ENCODE data around the gene PNO1.

PNO1 gene

DNA sequence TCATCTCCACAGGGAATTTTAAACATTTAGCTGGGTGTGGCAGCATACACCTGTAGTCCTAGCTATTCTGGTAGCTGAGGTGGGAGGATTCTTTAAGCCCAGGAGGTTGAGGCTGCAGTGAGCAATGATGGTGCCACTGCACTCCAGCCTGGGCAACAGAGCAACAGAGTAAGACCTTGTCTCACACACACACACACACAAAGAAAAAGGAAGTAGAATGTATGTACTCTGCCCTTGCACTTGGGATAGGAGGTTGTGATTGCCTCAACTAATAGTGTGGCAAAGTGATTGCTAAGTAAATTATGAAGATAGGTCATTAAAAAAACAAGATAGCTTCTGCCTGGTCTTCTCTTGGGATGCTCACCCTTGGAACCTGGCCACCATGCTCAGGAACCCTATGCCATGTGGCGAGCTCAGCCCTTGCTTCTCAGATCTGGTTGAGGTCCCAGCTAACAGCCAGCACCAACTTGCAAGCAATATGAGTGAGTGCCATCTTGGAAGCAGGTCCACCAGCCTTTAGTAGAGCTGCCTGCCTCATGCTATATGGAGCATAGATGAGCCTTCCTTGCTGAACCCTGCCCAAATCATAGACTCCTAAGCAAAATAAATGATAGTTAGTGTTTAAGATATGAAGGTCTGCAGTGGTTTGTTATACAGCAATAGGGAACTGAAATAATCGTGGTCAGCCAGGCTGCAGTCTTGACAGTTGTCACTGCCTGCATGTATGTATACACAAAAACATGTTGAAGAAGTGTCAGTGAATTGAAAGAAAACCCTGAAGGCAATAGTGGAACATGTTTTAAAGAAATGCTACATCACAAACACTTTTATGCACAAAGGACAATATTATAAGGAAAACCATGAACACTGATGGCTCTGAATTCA, 30.1 kb upstream of the PNO1 start:
- Histone ChIP-seq H3K27me3 (ENCODE audit: control insufficient read depth, insufficient read depth, low read length) (no peaks in the 10 kb centered on the region), H3K36me3 (ENCODE audit: control insufficient read depth, insufficient read depth, low read length) (no peaks in the 10 kb centered on the region), H3K4me1 (ENCODE audit: control insufficient read depth, insufficient read depth, low read length) (peaks cover 2% of the 10 kb centered on the region), H3K4me3 (ENCODE audit: low read depth, low read length) (no peak overlapping the region), H3K9me3 (ENCODE audit: control insufficient read depth, insufficient read depth, low read length) (no peaks in the 10 kb centered on the region), H3K9ac (ENCODE audit: low read depth, low read length) (no peak overlapping the region)

- Histone ChIP-seq H3K27me3 (ENCODE audit: control insufficient read depth, insufficient read depth, low read length) (no peaks in the 10 kb centered on the region), H3K4me1 (ENCODE audit: control insufficient read depth, insufficient read depth, low read length) (no peaks in the 10 kb centered on the region), H3K4me3 (ENCODE audit: low read depth, low read length) (no peak overlapping the region), H3K9ac (ENCODE audit: low read depth, low read length) (no peak overlapping the region), H3K9me3 (ENCODE audit: control insufficient read depth, insufficient read depth, low read length) (no peaks in the 10 kb centered on the region), H3K36me3 (ENCODE audit: control insufficient read depth, insufficient read depth, low read length) (no peaks in the 10 kb centered on the region)
Measured at GRCh38 chr2:68134120-68134519, 23.6 kb upstream of the PNO1 start.

- H3K36me3 ChIP-seq (ENCODE audit: control insufficient read depth, insufficient read depth, low read length), result no peaks in the 10 kb centered on the region
- H3K27me3 ChIP-seq (ENCODE audit: control insufficient read depth, insufficient read depth, low read length), result no peaks in the 10 kb centered on the region
- no peak overlapping the region for H3K9ac ChIP-seq (ENCODE audit: low read depth, low read length)
- H3K9me3 ChIP-seq (ENCODE audit: control insufficient read depth, insufficient read depth, low read length), result no peaks in the 10 kb centered on the region
- H3K4me3 ChIP-seq (ENCODE audit: low read depth, low read length), result no peak overlapping the region
- no peaks in the 10 kb centered on the region for H3K4me1 ChIP-seq (ENCODE audit: control insufficient read depth, insufficient read depth, low read length)
Measured at GRCh38 chr2:68134554-68134953, 23.1 kb upstream of the PNO1 start.

GRCh38 chr2:68135448-68136320, 22.0 kb upstream of the PNO1 start:
- H3K36me3 ChIP-seq (ENCODE audit: control insufficient read depth, insufficient read depth, low read length), result no peaks in the 10 kb centered on the region
- H3K4me3 ChIP-seq (ENCODE audit: low read depth, low read length), result no peak overlapping the region
- no peak overlapping the region for H3K9ac ChIP-seq (ENCODE audit: low read depth, low read length)
- no peaks in the 10 kb centered on the region for H3K4me1 ChIP-seq (ENCODE audit: control insufficient read depth, insufficient read depth, low read length)
- H3K27me3 ChIP-seq (ENCODE audit: control insufficient read depth, insufficient read depth, low read length), result no peaks in the 10 kb centered on the region
- no peaks in the 10 kb centered on the region for H3K9me3 ChIP-seq (ENCODE audit: control insufficient read depth, insufficient read depth, low read length)

DNA sequence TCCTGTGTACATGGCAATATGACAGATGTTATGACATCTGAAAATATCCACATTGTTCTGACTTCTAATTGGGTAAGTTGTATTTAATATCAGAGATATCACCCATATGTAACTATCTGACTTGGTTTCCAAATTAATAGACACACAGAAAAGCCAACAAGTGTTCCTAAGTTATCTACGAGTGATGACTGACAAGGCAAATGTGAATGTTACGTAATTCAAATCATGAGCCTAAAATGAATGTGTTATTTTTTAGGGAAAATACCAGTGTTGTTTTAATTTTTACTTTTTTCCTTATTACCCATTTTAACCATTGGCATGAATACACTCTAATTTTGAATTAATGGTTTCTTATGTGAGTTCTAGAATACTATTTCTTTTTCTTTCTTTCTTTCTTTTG, 15.8 kb upstream of the PNO1 start:
- Histone ChIP-seq H3K9me3 (ENCODE audit: control insufficient read depth, insufficient read depth, low read length) (no peaks in the 10 kb centered on the region), H3K9ac (ENCODE audit: low read depth, low read length) (no peak overlapping the region), H3K4me1 (ENCODE audit: control insufficient read depth, insufficient read depth, low read length) (no peaks in the 10 kb centered on the region), H3K36me3 (ENCODE audit: control insufficient read depth, insufficient read depth, low read length) (no peaks in the 10 kb centered on the region), H3K4me3 (ENCODE audit: low read depth, low read length) (no peak overlapping the region), H3K27me3 (ENCODE audit: control insufficient read depth, insufficient read depth, low read length) (no peaks in the 10 kb centered on the region)

- no peak overlapping the region for H3K4me3 ChIP-seq (ENCODE audit: low read depth, low read length)
- H3K36me3 ChIP-seq (ENCODE audit: control insufficient read depth, insufficient read depth, low read length), result no peaks in the 10 kb centered on the region
- no peaks in the 10 kb centered on the region for H3K27me3 ChIP-seq (ENCODE audit: control insufficient read depth, insufficient read depth, low read length)
- H3K9ac ChIP-seq (ENCODE audit: low read depth, low read length), result no peak overlapping the region
- H3K4me1 ChIP-seq (ENCODE audit: control insufficient read depth, insufficient read depth, low read length), result no peaks in the 10 kb centered on the region
- no peaks in the 10 kb centered on the region for H3K9me3 ChIP-seq (ENCODE audit: control insufficient read depth, insufficient read depth, low read length)
Measured at GRCh38 chr2:68151037-68151436, 6.7 kb upstream of the PNO1 start.

DNA sequence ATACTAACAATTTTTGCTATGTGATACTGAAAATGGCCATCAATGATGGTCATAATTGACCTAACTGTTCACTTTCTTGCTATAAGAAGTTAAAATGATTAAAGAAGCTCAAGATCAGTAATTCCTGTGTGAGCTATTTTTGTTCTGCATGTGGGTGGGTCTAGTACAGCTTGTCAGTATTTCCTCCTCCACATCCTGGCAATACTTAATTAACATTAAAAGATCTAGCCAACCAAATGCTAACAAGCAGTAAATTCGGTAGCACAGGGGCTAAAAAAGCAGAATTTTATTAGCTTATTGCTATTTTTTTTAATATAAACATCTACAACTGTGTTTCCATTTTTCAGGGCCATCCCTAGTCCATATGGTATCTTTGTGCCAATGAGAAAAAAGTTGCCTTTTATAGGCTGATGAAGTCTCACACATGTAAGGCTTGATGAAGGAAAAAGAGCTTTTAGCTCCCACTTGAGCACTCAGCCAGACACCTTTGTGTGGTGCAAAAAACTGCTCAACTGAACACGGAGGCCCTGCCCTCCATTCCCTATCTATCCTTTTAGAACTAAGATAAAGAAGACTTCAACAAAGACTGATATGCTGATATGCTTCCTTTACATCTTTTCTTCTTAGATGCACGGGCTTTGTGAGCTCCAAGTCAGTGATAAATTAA, 4.9 kb upstream of the PNO1 start:
- H3K9ac ChIP-seq (ENCODE audit: low read depth, low read length), result no peak overlapping the region
- peaks cover 3% of the 10 kb centered on the region for H3K4me1 ChIP-seq (ENCODE audit: control insufficient read depth, insufficient read depth, low read length)
- H3K4me3 ChIP-seq (ENCODE audit: low read depth, low read length), result no peak overlapping the region
- H3K36me3 ChIP-seq (ENCODE audit: control insufficient read depth, insufficient read depth, low read length), result no peaks in the 10 kb centered on the region
- no peaks in the 10 kb centered on the region for H3K9me3 ChIP-seq (ENCODE audit: control insufficient read depth, insufficient read depth, low read length)
- H3K27me3 ChIP-seq (ENCODE audit: control insufficient read depth, insufficient read depth, low read length), result no peaks in the 10 kb centered on the region

GRCh38 chr2:68155618-68156017, 2.1 kb upstream of the PNO1 start:
- H3K9ac ChIP-seq (ENCODE audit: low read depth, low read length), result no peak overlapping the region
- peaks cover 2% of the 10 kb centered on the region for H3K36me3 ChIP-seq (ENCODE audit: control insufficient read depth, insufficient read depth, low read length)
- no peaks in the 10 kb centered on the region for H3K9me3 ChIP-seq (ENCODE audit: control insufficient read depth, insufficient read depth, low read length)
- no peak overlapping the region for H3K4me3 ChIP-seq (ENCODE audit: low read depth, low read length)
- peaks cover 3% of the 10 kb centered on the region for H3K4me1 ChIP-seq (ENCODE audit: control insufficient read depth, insufficient read depth, low read length)
- H3K27me3 ChIP-seq (ENCODE audit: control insufficient read depth, insufficient read depth, low read length), result no peaks in the 10 kb centered on the region

- peaks cover 8% of the 10 kb centered on the region for H3K36me3 ChIP-seq (ENCODE audit: control insufficient read depth, insufficient read depth, low read length)
Measured at GRCh38 chr2:68156419-68156818, 1.3 kb upstream of the PNO1 start.

DNA sequence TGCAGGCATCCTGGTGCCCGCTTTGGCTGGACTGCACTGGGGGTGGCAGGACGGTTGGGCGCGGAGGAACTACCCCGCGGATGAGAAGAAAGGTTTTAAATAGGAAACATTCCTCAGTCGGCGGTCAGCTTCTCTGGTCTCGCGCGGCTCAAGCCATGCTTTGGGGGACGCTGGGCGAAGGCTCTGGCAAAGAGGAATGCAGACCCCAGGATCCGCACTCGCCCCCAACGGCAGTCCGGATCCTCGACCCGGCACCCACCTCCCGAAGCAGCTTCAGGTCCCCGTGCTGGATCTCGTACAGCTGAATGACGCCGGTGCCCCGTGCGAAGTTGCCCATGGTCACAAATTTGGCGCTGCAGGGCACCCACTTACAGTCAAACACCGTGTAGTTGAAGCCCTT, 686 bp upstream of the PNO1 start:
- H3K9ac ChIP-seq (ENCODE audit: low read depth, low read length), result peak overlapping the region; percentile 94
- H3K27me3 ChIP-seq (ENCODE audit: control insufficient read depth, insufficient read depth, low read length), result no peaks in the 10 kb centered on the region
- no peaks in the 10 kb centered on the region for H3K9me3 ChIP-seq (ENCODE audit: control insufficient read depth, insufficient read depth, low read length)
- peaks cover 14% of the 10 kb centered on the region for H3K36me3 ChIP-seq (ENCODE audit: control insufficient read depth, insufficient read depth, low read length)
- H3K4me3 ChIP-seq (ENCODE audit: low read depth, low read length), result peak overlapping the region; percentile 95
- peaks cover 3% of the 10 kb centered on the region for H3K4me1 ChIP-seq (ENCODE audit: control insufficient read depth, insufficient read depth, low read length)

More at GRCh38 chr2:68156419-68156818, 1.3 kb upstream of the PNO1 start:
- peaks cover 3% of the 10 kb centered on the region for H3K4me1 ChIP-seq (ENCODE audit: control insufficient read depth, insufficient read depth, low read length)
- peak overlapping the region; percentile 95 for H3K4me3 ChIP-seq (ENCODE audit: low read depth, low read length)
- H3K9ac ChIP-seq (ENCODE audit: low read depth, low read length), result peak overlapping the region; percentile 94
- no peaks in the 10 kb centered on the region for H3K27me3 ChIP-seq (ENCODE audit: control insufficient read depth, insufficient read depth, low read length)
- no peaks in the 10 kb centered on the region for H3K9me3 ChIP-seq (ENCODE audit: control insufficient read depth, insufficient read depth, low read length)

DNA sequence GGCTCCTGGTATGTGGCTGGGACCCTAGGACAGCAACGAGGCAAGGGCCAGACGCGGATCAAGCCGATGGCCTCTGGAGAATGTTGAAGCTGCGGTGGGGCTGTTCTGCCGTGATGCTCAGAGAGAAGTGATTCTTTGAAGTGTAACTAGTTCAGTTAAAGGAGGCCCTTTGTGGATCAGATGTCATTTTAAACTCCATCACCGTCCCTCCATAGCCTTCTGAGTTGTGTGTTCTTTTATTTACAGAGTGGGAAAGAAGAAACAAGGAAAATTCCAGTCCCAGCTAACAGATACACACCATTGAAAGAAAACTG, 403 bp downstream of the PNO1 start:
- Histone ChIP-seq H3K36me3 (ENCODE audit: control insufficient read depth, insufficient read depth, low read length) (peaks cover 16% of the 10 kb centered on the region), H3K9ac (ENCODE audit: low read depth, low read length) (peak overlapping the region; percentile 95), H3K4me1 (ENCODE audit: control insufficient read depth, insufficient read depth, low read length) (peaks cover 3% of the 10 kb centered on the region), H3K4me3 (ENCODE audit: low read depth, low read length) (peak overlapping the region; percentile 95), H3K9me3 (ENCODE audit: control insufficient read depth, insufficient read depth, low read length) (no peaks in the 10 kb centered on the region), H3K27me3 (ENCODE audit: control insufficient read depth, insufficient read depth, low read length) (no peaks in the 10 kb centered on the region)
